PFSK-1 (cell line): Measurements from ENCODE around the gene WIF1.

ENCODE experiments used
- FOXP2 ChIP-seq: optimal IDR thresholded peaks from 2 replicates; pipeline ENCODE3; 2011; ENCODE audit warnings: borderline replicate concordance, control low read depth, inconsistent platforms; ENCODE audit not compliant: insufficient read depth; ENCODE audit errors: extremely low read length, extremely low read depth
- POLR2AphosphoS5 ChIP-seq: IDR thresholded peaks from 2 replicates; pipeline ENCODE4 v1.6.1; 2012; ENCODE audit warnings: low read depth, mild to moderate bottlenecking, control low read depth, low read length, moderate library complexity
- REST ChIP-seq, 2 experiments: IDR thresholded peaks; 2 replicates each; pipeline versions ENCODE4 v1.6.1 to v1.8.0; 2011 to 2012; ENCODE audit warnings: low read depth in 2 of 2, low read length in 2 of 2, control low read depth in 1 of 2, inconsistent platforms in 1 of 2, mild to moderate bottlenecking in 1 of 2, moderate library complexity in 1 of 2; ENCODE audit not compliant: insufficient read depth in 1 of 2
- SIN3A ChIP-seq: IDR thresholded peaks from 2 replicates; pipeline ENCODE4 v1.6.1; 2012; ENCODE audit warnings: mild to moderate bottlenecking, low read length, moderate library complexity, borderline replicate concordance; ENCODE audit not compliant: insufficient read depth
- TAF1 ChIP-seq: IDR thresholded peaks from 2 replicates; pipeline ENCODE4 v1.6.1; 2012; ENCODE audit warnings: low read length, control low read depth, borderline replicate concordance; ENCODE audit not compliant: insufficient read depth

The WIF1 gene

GRCh38 chr12:65055859-65056258 is 65.2 kb downstream of the WIF1 start:
- TF ChIP-seq SIN3A: no peak
- TF ChIP-seq FOXP2: no peak
- TF ChIP-seq POLR2AphosphoS5: no peak
- TF ChIP-seq REST (IDR thresholded peaks at IDR 0.05; ENCODE audit: insufficient read depth in 1 of 2, low read depth in 2 of 2, low read length in 2 of 2): no peak
- TF ChIP-seq TAF1: no peak

GRCh38 chr12:65051218-65051617 is 69.9 kb downstream of the WIF1 start:
- TF ChIP-seq POLR2AphosphoS5 (no peak), FOXP2 (no peak), SIN3A (no peak), REST (IDR thresholded peaks at IDR 0.05; ENCODE audit: insufficient read depth in 1 of 2, low read depth in 2 of 2, low read length in 2 of 2) (no peak), TAF1 (no peak)

- TF ChIP-seq POLR2AphosphoS5 (no peak), FOXP2 (no peak), SIN3A (no peak), TAF1 (no peak), REST (IDR thresholded peaks at IDR 0.05; ENCODE audit: insufficient read depth in 1 of 2, low read depth in 2 of 2, low read length in 2 of 2) (no peak)
Observed at GRCh38 chr12:65045269-65045668, 75.8 kb downstream of the WIF1 start.

- TF ChIP-seq SIN3A (no peak), TAF1 (no peak), FOXP2 (no peak), POLR2AphosphoS5 (no peak), REST (IDR thresholded peaks at IDR 0.05; ENCODE audit: insufficient read depth in 1 of 2, low read depth in 2 of 2, low read length in 2 of 2) (no peak)
Observed at GRCh38 chr12:65039301-65039700, 81.8 kb downstream of the WIF1 start.

- TF ChIP-seq SIN3A (no peak), REST (IDR thresholded peaks at IDR 0.05; ENCODE audit: insufficient read depth in 1 of 2, low read depth in 2 of 2, low read length in 2 of 2) (no peak), POLR2AphosphoS5 (no peak), FOXP2 (no peak), TAF1 (no peak)
Observed at GRCh38 chr12:65025136-65025535, 96.0 kb downstream of the WIF1 start.
